Muscle of leg (tissue), 11 donors: ENCODE data around the gene MYO10. TPM values are rescaled to one million over a fixed set of nuclear protein-coding genes. Genes with fewer than 3 reads are reported as not detected.

Experiments
- DNase-seq: peaks from one replicate; pipeline ENCODE4 v3.0.0; 2013
- H3K27ac ChIP-seq: one replicate; pipeline ENCODE4 v1.5.1; 2013; ENCODE audit warnings: mild to moderate bottlenecking, low read length, control low read depth
- H3K27me3 ChIP-seq: one replicate; pipeline ENCODE4 v1.6.1; 2013; ENCODE audit warnings: low read length; ENCODE audit not compliant: control insufficient read depth, insufficient read depth
- H3K36me3 ChIP-seq: one replicate; pipeline ENCODE4 v1.6.1; 2013; ENCODE audit warnings: low read length; ENCODE audit not compliant: control insufficient read depth, insufficient read depth
- H3K4me1 ChIP-seq: one replicate; pipeline ENCODE4 v1.6.1; 2013; ENCODE audit warnings: low read length; ENCODE audit not compliant: control insufficient read depth, insufficient read depth
- H3K4me3 ChIP-seq: one replicate; pipeline ENCODE4 v1.5.1; 2013; ENCODE audit warnings: low read length, control low read depth
- H3K9me3 ChIP-seq: replicated peaks from 2 replicates; pipeline ENCODE4 v1.6.1; 2013; ENCODE audit warnings: low read depth, low read length; ENCODE audit not compliant: control insufficient read depth
- WGBS: methylation state at CpG from one replicate; pipeline ENCODE4 v1.1.5; 2013; ENCODE audit warnings: missing lambda C conversion rate; ENCODE audit not compliant: insufficient coverage; 5-methylcytosine and 5-hydroxymethylcytosine counted together
- polyA plus RNA-seq, 8 donors: library from polyadenylated mRNA; unstranded; fragments of 120-200 nt; gene quantifications; one replicate each; pipeline versions ENCODE4 v1.2.1 to v1.2.3, GENCODE V29; 2013; ENCODE audit warnings: inconsistent platforms in 1 of 8, low replicate concordance in 1 of 8; ENCODE audit not compliant: insufficient read length in 8 of 8, insufficient read depth in 1 of 8
- total RNA-seq: library from RNA; stranded (reverse); fragments of 120-200 nt; gene quantifications from one replicate; pipeline ENCODE4 v1.2.4, GENCODE V29; 2013

MYO10 gene
- total and polyA plus RNA-seq, 9 donors: 16.6 to 35.4 (median 30.0) TPM

- Histone ChIP-seq H3K36me3 (no peaks in the 10 kb centered on the region), H3K4me3 (no peak overlapping the region), H3K27me3 (no peaks in the 10 kb centered on the region), H3K27ac (no peak overlapping the region), H3K4me1 (peaks cover 19% of the 10 kb centered on the region), H3K9me3 (no peaks in the 10 kb centered on the region)
- WGBS: 70% methylated on average over 5 of the region's 8 CpGs
- no peak for DNase-seq
These were observed 17.0 kb downstream of the MYO10 start for GRCh38 chr5:16918891-16919671.

DNA sequence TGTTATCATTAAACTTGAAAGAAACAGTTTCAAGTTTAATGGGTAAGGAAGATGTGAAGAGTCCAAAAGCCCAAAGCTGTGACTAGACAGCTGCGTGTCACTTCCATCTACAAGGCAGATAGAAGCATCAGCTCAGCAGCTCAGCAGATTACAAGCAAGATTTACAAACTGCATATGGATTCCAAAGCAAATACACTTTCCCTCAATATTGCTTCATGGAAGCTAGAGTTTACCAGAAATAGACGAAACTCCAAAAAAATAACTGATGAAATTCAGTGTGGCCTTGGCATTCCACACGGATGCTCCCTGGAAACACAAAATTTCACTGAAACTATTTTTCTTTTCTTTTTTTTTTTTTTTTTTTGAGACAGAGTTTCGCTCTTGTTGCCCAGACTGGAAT is 17.9 kb downstream of the MYO10 start:
- H3K4me1 ChIP-seq: peaks cover 21% of the 10 kb centered on the region
- no peak for DNase-seq
- H3K27ac ChIP-seq: no peak overlapping the region
- no peaks in the 10 kb centered on the region for H3K27me3 ChIP-seq
- H3K36me3 ChIP-seq: no peaks in the 10 kb centered on the region
- H3K9me3 ChIP-seq: no peaks in the 10 kb centered on the region
- H3K4me3 ChIP-seq: no peak overlapping the region
- 40% methylated on average over 1 of the region's 4 CpGs for WGBS

DNA sequence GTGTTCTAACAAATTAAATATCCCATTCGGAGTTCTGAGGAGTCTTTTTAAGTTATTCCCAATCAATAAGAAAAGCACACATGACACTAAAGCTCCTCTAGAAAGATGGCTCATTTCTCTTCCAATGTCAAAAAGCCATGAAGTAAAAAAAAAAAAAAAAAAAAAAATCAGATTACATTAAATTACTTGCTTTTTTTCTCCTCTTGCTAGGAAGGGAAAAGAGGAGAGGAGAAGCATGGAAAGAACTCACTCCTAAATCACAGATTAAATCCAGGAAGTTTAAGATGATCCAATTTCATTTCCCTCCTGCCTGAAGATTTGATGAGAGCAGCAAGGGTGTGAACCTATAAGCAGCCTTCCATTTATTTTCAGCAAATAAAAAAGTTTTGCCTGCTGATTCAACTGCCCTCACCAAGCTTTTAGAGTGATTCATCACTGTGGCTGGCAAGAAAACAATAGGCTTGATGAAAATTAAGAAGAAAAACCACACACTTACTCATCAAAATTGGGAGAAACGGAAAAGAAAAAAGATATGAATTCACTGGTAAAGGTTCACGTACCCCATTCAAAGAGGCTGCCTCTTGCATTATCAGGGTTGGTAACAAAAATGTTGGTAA is 19.7 kb downstream of the MYO10 start:
- H3K36me3 ChIP-seq: no peaks in the 10 kb centered on the region
- H3K9me3 ChIP-seq: no peaks in the 10 kb centered on the region
- H3K27ac ChIP-seq: no peak overlapping the region
- 100% methylated on average over 1 of the region's 3 CpGs for WGBS
- DNase-seq: no peak
- peaks cover 19% of the 10 kb centered on the region for H3K4me1 ChIP-seq
- no peaks in the 10 kb centered on the region for H3K27me3 ChIP-seq
- no peak overlapping the region for H3K4me3 ChIP-seq

- Histone ChIP-seq H3K9me3 (no peaks in the 10 kb centered on the region), H3K4me1 (peaks cover 17% of the 10 kb centered on the region), H3K27me3 (no peaks in the 10 kb centered on the region), H3K36me3 (no peaks in the 10 kb centered on the region), H3K4me3 (no peak overlapping the region), H3K27ac (no peak overlapping the region)
- WGBS: no CpG with 5 or more reads among the region's 6 CpGs
- DNase-seq: no peak
These were observed 21.5 kb downstream of the MYO10 start for GRCh38 chr5:16914584-16914983.

- 87% methylated on average over 5 of the region's 8 CpGs for WGBS
- Histone ChIP-seq H3K4me3 (no peak overlapping the region), H3K27ac (no peak overlapping the region), H3K4me1 (peaks cover 14% of the 10 kb centered on the region), H3K9me3 (no peaks in the 10 kb centered on the region), H3K36me3 (no peaks in the 10 kb centered on the region), H3K27me3 (no peaks in the 10 kb centered on the region)
- DNase-seq: no peak
These were observed 22.0 kb downstream of the MYO10 start for GRCh38 chr5:16914108-16914435.

DNA sequence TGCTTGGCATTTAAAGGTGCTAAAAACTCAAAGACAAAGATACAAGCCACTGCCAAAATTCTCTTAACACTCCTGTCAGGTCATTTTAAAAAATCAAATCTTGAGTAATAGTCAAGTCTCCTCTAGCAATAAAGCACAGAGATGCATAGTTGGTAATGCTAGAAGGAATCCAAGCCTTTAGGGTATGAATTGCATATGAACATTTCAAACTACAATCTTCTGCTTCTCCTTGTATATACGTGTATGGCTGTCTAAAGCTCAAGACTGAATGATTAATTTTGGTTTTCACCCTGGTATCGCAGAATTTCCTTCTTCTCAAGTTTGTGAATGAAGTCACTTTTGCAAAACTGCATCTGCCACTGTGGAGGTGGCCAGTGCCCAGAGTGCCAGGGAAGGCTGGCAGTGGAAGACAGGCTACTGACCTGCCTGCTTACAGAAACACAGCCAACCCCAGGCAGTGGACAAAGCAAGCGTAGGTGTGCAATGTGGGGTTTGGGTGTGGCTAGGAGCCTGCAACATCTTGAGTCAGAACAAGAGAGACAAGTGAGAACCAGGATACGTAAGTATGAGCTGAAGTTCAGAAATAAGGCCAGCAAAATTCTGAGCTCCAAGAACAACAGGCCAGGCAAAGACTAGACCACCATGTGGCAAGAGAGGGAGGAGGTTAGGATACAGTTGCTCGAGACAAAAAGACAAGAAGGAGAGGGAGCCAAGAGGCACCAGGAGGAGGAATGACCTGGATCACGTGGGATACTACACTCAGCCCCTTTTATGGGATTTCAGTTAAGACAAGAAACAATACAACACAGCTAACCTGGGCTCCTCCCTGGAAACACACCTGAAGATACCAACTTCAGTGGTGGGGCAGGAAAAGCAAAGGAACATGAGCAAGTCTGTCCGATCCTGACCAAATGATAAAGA is 22.6 kb downstream of the MYO10 start:
- H3K27ac ChIP-seq: no peak overlapping the region
- WGBS: 89% methylated on average over 4 of the region's 7 CpGs
- no peaks in the 10 kb centered on the region for H3K36me3 ChIP-seq
- no peaks in the 10 kb centered on the region for H3K27me3 ChIP-seq
- H3K4me1 ChIP-seq: peaks cover 13% of the 10 kb centered on the region
- DNase-seq: no peak
- H3K4me3 ChIP-seq: no peak overlapping the region
- H3K9me3 ChIP-seq: no peaks in the 10 kb centered on the region

- H3K9me3 ChIP-seq: no peaks in the 10 kb centered on the region
- peaks cover 13% of the 10 kb centered on the region for H3K4me1 ChIP-seq
- no peak for DNase-seq
- no peaks in the 10 kb centered on the region for H3K27me3 ChIP-seq
- no peaks in the 10 kb centered on the region for H3K36me3 ChIP-seq
- no peak overlapping the region for H3K4me3 ChIP-seq
- no peak overlapping the region for H3K27ac ChIP-seq
- 100% methylated on average over 1 of the region's 6 CpGs for WGBS
These were observed 24.0 kb downstream of the MYO10 start for GRCh38 chr5:16912080-16912479.

DNA sequence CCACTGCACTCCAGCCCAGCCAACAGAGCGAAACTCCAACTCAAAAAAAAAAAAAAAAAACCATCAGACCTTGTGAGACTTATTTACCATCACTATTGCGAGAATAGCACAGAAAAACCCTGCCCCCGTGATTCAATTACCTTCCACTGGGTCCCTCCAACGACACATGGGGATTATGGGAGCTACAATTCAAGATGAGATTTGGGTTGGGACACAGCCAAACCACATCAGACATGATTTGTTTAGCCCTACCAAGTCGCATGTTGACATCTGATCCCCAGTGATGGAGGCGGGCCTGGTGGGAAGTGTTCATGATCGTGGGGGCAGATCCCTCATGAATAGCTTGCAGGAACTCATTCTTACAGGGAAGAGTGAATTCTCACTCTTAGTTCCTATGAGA is 26.6 kb downstream of the MYO10 start:
- DNase-seq: no peak
- Histone ChIP-seq H3K27ac (no peak overlapping the region), H3K36me3 (peaks cover 3% of the 10 kb centered on the region), H3K4me1 (peaks cover 17% of the 10 kb centered on the region), H3K9me3 (no peaks in the 10 kb centered on the region), H3K4me3 (no peak overlapping the region), H3K27me3 (no peaks in the 10 kb centered on the region)
- WGBS: 60% methylated on average over 3 of the region's 7 CpGs

DNA sequence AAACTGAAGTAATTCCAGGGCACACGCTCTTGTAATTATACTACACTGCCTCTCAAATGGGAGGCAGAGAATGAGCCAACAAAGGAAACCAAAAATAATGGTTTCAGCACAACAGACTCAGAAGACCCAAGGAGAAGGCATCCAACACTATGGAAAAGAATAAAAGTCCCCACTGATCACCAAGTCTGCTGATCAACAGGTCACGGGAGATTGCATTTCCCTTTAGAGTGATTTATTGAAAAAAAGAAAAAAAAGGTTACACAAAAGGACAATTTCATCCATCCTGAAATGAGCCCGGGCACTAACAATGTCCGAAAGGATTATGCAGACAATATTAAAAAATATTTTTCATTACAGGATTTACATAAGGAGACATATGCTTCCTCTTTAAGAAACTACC is 28.8 kb downstream of the MYO10 start:
- Histone ChIP-seq H3K9me3 (no peaks in the 10 kb centered on the region), H3K27ac (no peak overlapping the region)
- no CpG with 5 or more reads among the region's 4 CpGs for WGBS

GRCh38 chr5:16906255-16906654 is 29.8 kb downstream of the MYO10 start:
- 96% methylated on average over 4 of the region's 4 CpGs for WGBS
- Histone ChIP-seq H3K4me1 (peaks cover 24% of the 10 kb centered on the region), H3K9me3 (no peaks in the 10 kb centered on the region), H3K27me3 (no peaks in the 10 kb centered on the region), H3K36me3 (peaks cover 3% of the 10 kb centered on the region), H3K27ac (no peak overlapping the region), H3K4me3 (no peak overlapping the region)
- no peak for DNase-seq

More for the DNA sequence above, 28.8 kb downstream of the MYO10 start:
- no peak for DNase-seq
- H3K4me1 ChIP-seq: peaks cover 22% of the 10 kb centered on the region
- no peaks in the 10 kb centered on the region for H3K27me3 ChIP-seq
- H3K4me3 ChIP-seq: no peak overlapping the region
- H3K36me3 ChIP-seq: peaks cover 3% of the 10 kb centered on the region
